HPDE6-E6E7 (cell line): Measurements from ENCODE around the gene MTAP.
A peak's percentile ranks its signal among the peaks of the same experiment; 100 is the strongest.

Experiments used
- DNase-seq: peaks from one replicate; pipeline ENCODE4 v3.0.0; 2011; ENCODE audit warnings: missing footprints; ENCODE audit errors: extremely low spot score

The MTAP gene

GRCh38 chr9:21969011-21969940, 166.8 kb downstream of the MTAP start:
- no peak for DNase-seq

- DNase-seq, result no peak
These were observed 167.7 kb downstream of the MTAP start for GRCh38 chr9:21969951-21970799.

GRCh38 chr9:21970800-21971640, 168.6 kb downstream of the MTAP start:
- DNase-seq, result no peak

GRCh38 chr9:21972361-21972760, 169.9 kb downstream of the MTAP start:
- DNase-seq, result no peak

- DNase-seq, result no peak
These were observed 171.9 kb downstream of the MTAP start for GRCh38 chr9:21974343-21974721.

- DNase-seq, result peak; percentile 78
These were observed 172.4 kb downstream of the MTAP start for GRCh38 chr9:21974722-21975409.

- no peak for DNase-seq
These were observed 174.0 kb downstream of the MTAP start for GRCh38 chr9:21976334-21976875.

- DNase-seq, result no peak
These were observed 180.0 kb downstream of the MTAP start for GRCh38 chr9:21982391-21982790.

GRCh38 chr9:21982861-21983560, 180.6 kb downstream of the MTAP start:
- DNase-seq, result no peak

GRCh38 chr9:21983561-21983935, 181.1 kb downstream of the MTAP start:
- DNase-seq, result no peak

- DNase-seq, result no peak
These were observed 181.7 kb downstream of the MTAP start for GRCh38 chr9:21984101-21984500.

GRCh38 chr9:21985964-21986667, 183.7 kb downstream of the MTAP start:
- no peak for DNase-seq
